Measurements from ENCODE around the gene CCDC192.

GRCh38 chr5:127799293-127799905 lies 96.2 kb downstream of the CCDC192 start:
- TF ChIP-seq ZFP3 (CRISPR knock-in tag; IDR thresholded peaks at IDR 0.05) (no peak), ARNTL (CRISPR knock-in tag; IDR thresholded peaks at IDR 0.05; ENCODE audit: borderline replicate concordance, low read depth) (no peak), RARB (CRISPR knock-in tag; IDR thresholded peaks at IDR 0.05) (no peak), ZNF565 (CRISPR knock-in tag; conservative IDR thresholded peaks at IDR 0.05; ENCODE audit: low read depth) (no peak), PATZ1 (CRISPR knock-in tag; IDR thresholded peaks at IDR 0.05; ENCODE audit: borderline replicate concordance) (no peak), SNAI2 (CRISPR knock-in tag; IDR thresholded peaks at IDR 0.05) (no peak), ISL1 (CRISPR knock-in tag; IDR thresholded peaks at IDR 0.05) (no peak), ZFP30 (CRISPR knock-in tag; IDR thresholded peaks at IDR 0.05) (no peak), OSR1 (CRISPR knock-in tag; IDR thresholded peaks at IDR 0.05) (no peak)
- TF ChIP-seq, protein P1, sequence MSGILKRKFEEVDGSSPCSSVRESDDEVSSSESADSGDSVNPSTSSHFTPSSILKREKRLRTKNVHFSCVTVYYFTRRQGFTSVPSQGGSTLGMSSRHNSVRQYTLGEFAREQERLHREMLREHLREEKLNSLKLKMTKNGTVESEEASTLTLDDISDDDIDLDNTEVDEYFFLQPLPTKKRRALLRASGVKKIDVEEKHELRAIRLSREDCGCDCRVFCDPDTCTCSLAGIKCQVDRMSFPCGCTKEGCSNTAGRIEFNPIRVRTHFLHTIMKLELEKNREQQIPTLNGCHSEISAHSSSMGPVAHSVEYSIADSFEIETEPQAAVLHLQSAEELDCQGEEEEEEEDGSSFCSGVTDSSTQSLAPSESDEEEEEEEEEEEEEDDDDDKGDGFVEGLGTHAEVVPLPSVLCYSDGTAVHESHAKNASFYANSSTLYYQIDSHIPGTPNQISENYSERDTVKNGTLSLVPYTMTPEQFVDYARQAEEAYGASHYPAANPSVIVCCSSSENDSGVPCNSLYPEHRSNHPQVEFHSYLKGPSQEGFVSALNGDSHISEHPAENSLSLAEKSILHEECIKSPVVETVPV (CRISPR knock-in tag; IDR thresholded peaks at IDR 0.05), result no peak
- TF ChIP-seq, protein P2, sequence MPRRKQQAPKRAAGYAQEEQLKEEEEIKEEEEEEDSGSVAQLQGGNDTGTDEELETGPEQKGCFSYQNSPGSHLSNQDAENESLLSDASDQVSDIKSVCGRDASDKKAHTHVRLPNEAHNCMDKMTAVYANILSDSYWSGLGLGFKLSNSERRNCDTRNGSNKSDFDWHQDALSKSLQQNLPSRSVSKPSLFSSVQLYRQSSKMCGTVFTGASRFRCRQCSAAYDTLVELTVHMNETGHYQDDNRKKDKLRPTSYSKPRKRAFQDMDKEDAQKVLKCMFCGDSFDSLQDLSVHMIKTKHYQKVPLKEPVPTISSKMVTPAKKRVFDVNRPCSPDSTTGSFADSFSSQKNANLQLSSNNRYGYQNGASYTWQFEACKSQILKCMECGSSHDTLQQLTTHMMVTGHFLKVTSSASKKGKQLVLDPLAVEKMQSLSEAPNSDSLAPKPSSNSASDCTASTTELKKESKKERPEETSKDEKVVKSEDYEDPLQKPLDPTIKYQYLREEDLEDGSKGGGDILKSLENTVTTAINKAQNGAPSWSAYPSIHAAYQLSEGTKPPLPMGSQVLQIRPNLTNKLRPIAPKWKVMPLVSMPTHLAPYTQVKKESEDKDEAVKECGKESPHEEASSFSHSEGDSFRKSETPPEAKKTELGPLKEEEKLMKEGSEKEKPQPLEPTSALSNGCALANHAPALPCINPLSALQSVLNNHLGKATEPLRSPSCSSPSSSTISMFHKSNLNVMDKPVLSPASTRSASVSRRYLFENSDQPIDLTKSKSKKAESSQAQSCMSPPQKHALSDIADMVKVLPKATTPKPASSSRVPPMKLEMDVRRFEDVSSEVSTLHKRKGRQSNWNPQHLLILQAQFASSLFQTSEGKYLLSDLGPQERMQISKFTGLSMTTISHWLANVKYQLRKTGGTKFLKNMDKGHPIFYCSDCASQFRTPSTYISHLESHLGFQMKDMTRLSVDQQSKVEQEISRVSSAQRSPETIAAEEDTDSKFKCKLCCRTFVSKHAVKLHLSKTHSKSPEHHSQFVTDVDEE (CRISPR knock-in tag; IDR thresholded peaks at IDR 0.05), result no peak

Measured in SK-N-SH treated with all-trans-retinoic acid at 6 μM for 48 hours (cell line).